ENCODE results near the gene ATP6AP2.
"Not testable (repeated sequence)": the region's sequence is repeated elsewhere in the genome, so short reads cannot be mapped to it uniquely, and the experiment has no call there.

ATP6AP2 gene

GRCh38 chrX:40558590-40558989, 22.2 kb upstream of the ATP6AP2 start:
- TF ChIP-seq, protein P1, sequence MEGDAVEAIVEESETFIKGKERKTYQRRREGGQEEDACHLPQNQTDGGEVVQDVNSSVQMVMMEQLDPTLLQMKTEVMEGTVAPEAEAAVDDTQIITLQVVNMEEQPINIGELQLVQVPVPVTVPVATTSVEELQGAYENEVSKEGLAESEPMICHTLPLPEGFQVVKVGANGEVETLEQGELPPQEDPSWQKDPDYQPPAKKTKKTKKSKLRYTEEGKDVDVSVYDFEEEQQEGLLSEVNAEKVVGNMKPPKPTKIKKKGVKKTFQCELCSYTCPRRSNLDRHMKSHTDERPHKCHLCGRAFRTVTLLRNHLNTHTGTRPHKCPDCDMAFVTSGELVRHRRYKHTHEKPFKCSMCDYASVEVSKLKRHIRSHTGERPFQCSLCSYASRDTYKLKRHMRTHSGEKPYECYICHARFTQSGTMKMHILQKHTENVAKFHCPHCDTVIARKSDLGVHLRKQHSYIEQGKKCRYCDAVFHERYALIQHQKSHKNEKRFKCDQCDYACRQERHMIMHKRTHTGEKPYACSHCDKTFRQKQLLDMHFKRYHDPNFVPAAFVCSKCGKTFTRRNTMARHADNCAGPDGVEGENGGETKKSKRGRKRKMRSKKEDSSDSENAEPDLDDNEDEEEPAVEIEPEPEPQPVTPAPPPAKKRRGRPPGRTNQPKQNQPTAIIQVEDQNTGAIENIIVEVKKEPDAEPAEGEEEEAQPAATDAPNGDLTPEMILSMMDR (IDR thresholded peaks at IDR 0.05; ENCODE audit: extremely low read depth, insufficient read depth, missing control alignments) = no peak
- in situ Hi-C loops (cut with MboI; ENCODE audit: low pct_unique_long_range_greater_than_20kb, low sequenced_read_pairs, unreplicated experiment) = no loop called here
- DNase-seq (ENCODE audit: low spot score) = no peak

- DNase-seq (ENCODE audit: low spot score) = no peak
- in situ Hi-C loops (cut with MboI; ENCODE audit: low pct_unique_long_range_greater_than_20kb, low sequenced_read_pairs, unreplicated experiment) = no loop called here
- TF ChIP-seq, protein P1 (IDR thresholded peaks at IDR 0.05; ENCODE audit: extremely low read depth, insufficient read depth, missing control alignments) = no peak
These were observed 17.0 kb upstream of the ATP6AP2 start for GRCh38 chrX:40563784-40564183.

GRCh38 chrX:40564447-40564846, 16.3 kb upstream of the ATP6AP2 start:
- DNase-seq (ENCODE audit: low spot score) = no peak
- TF ChIP-seq, protein P1 (IDR thresholded peaks at IDR 0.05; ENCODE audit: extremely low read depth, insufficient read depth, missing control alignments) = no peak
- in situ Hi-C loops (cut with MboI; ENCODE audit: low pct_unique_long_range_greater_than_20kb, low sequenced_read_pairs, unreplicated experiment) = no loop called here

DNA sequence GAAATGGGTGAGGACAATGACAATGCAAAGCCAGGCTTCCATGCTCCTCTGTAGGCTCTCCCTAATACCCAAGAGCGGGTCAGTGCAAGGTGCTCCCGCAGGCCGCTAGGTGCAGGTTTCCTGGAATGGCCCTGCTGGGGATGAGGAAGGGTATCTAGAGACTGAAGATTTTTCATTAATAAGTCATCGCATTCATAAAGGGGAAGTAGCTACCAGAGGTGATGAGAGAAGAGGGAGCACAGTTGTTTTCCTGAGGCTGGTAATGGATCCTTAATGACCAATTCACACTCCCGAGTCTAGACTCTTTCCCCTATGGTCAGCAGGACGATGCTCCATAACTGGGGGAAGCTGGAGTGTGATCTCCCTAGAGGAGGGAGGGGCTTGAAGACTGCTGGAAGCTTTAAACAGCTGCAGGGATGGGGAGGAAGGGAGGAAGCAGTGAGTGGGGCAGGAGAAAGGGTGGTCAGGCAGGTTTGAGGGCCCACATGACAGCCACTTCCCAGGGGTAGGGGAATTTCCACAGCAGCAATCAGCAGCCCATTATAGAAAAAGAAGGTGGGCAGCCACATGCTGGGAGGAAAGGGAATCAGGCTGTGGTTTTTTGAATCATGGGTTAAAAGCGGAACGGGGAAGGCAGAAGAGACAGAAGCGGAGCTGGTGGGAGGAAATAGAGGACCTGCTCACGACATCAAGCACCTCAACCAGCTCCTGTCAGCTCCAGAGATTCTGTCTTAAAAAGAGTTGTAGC, 10.2 kb upstream of the ATP6AP2 start:
- TF ChIP-seq, protein P1 (IDR thresholded peaks at IDR 0.05; ENCODE audit: extremely low read depth, insufficient read depth, missing control alignments) = no peak
- DNase-seq (ENCODE audit: low spot score) = peak; percentile 33
- in situ Hi-C loops (cut with MboI; ENCODE audit: low pct_unique_long_range_greater_than_20kb, low sequenced_read_pairs, unreplicated experiment) = no loop called here

DNA sequence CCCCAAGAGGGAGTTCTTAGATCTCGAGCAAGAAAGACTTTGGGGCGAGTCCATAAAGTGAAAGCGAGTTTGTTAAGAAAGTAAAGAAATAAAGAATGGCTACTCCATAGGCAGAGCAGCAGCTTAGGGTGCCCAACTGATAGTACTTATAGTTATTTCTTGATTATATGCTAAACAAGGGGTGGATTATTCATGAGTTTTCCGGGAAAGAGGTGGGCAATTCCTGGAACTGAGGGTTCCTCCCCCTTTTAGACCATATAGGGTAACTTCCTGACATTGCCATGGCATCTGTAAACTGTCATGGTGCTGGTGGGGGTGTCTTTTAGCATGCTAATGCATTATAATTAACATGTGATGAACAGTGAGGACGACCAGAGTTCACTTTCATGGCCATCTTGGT, 9.6 kb upstream of the ATP6AP2 start:
- DNase-seq (ENCODE audit: low spot score); in situ Hi-C loops (cut with MboI; ENCODE audit: low pct_unique_long_range_greater_than_20kb, low sequenced_read_pairs, unreplicated experiment): not testable (repeated sequence)

- TF ChIP-seq, protein P1 (IDR thresholded peaks at IDR 0.05; ENCODE audit: extremely low read depth, insufficient read depth, missing control alignments) = no peak
- in situ Hi-C loops (cut with MboI; ENCODE audit: low pct_unique_long_range_greater_than_20kb, low sequenced_read_pairs, unreplicated experiment) = no loop called here
- DNase-seq (ENCODE audit: low spot score) = no peak
These were observed 9.2 kb upstream of the ATP6AP2 start for GRCh38 chrX:40571600-40571999.

- DNase-seq (ENCODE audit: low spot score) = no peak
- in situ Hi-C loops (cut with MboI; ENCODE audit: low pct_unique_long_range_greater_than_20kb, low sequenced_read_pairs, unreplicated experiment) = no loop called here
These were observed 7.0 kb upstream of the ATP6AP2 start for GRCh38 chrX:40573763-40574162.

GRCh38 chrX:40575411-40575810, 5.4 kb upstream of the ATP6AP2 start:
- not testable (repeated sequence) for DNase-seq (ENCODE audit: low spot score)

More at GRCh38 chrX:40573763-40574162, 7.0 kb upstream of the ATP6AP2 start:
- TF ChIP-seq, protein P1 (IDR thresholded peaks at IDR 0.05; ENCODE audit: extremely low read depth, insufficient read depth, missing control alignments) = peak; percentile 75

More at GRCh38 chrX:40575411-40575810, 5.4 kb upstream of the ATP6AP2 start:
- in situ Hi-C loops (cut with MboI; ENCODE audit: low pct_unique_long_range_greater_than_20kb, low sequenced_read_pairs, unreplicated experiment) = not testable (repeated sequence)

Measured in GM13977 (cell line).